Medulla oblongata (tissue), 1 donor: ENCODE results near the gene PNPLA1.

Experiments used
- DNase-seq: peaks from one replicate; pipeline ENCODE4 v3.0.0-alpha.2; 2015; ENCODE audit errors: extremely low spot score

Gene PNPLA1

GRCh38 chr6:36357872-36358225 lies 88.0 kb downstream of the PNPLA1 start:
- no peak for DNase-seq
